Endodermal cell (in vitro differentiated cells): ENCODE measurements around the gene SHISA9. TPM values are rescaled to one million over a fixed set of nuclear protein-coding genes. Genes with fewer than 3 reads are reported as not detected.

ENCODE experiments used
- DNase-seq: peaks from one replicate; pipeline ENCODE4 v3.0.0-alpha.2; 2017
- H3K27ac ChIP-seq: 2 replicates; pipeline ENCODE4 v1.5.1; 2013; ENCODE audit warnings: mild to moderate bottlenecking, low read depth, low read length, moderate library complexity
- H3K27me3 ChIP-seq: 2 replicates; pipeline ENCODE4 v1.6.1; 2013; ENCODE audit warnings: mild to moderate bottlenecking, low read length, moderate library complexity; ENCODE audit not compliant: insufficient read depth, control insufficient read depth, poor library complexity, severe bottlenecking
- H3K36me3 ChIP-seq: 2 replicates; pipeline ENCODE4 v1.7.0; 2013; ENCODE audit warnings: mild to moderate bottlenecking, low read length, moderate library complexity; ENCODE audit not compliant: control insufficient read depth, insufficient read depth
- H3K4me1 ChIP-seq: one replicate; pipeline ENCODE4 v1.7.0; 2013; ENCODE audit warnings: low read length; ENCODE audit not compliant: control insufficient read depth, insufficient read depth
- H3K4me3 ChIP-seq: 2 replicates; pipeline ENCODE4 v1.5.1; 2013; ENCODE audit warnings: mild to moderate bottlenecking, low read length, moderate library complexity
- H3K9ac ChIP-seq: 2 replicates; pipeline ENCODE4 v1.6.1; 2013; ENCODE audit warnings: mild to moderate bottlenecking, low read length, moderate library complexity; ENCODE audit not compliant: poor library complexity, severe bottlenecking; ENCODE audit errors: extremely low read depth
- H3K9me3 ChIP-seq: 2 replicates; pipeline ENCODE4 v1.6.1; 2013; ENCODE audit warnings: mild to moderate bottlenecking, low read length, moderate library complexity; ENCODE audit not compliant: control insufficient read depth
- H3K27ac Mint-ChIP-seq: 2 replicates; pipeline ENCODE4 v1.8.0; 2020; ENCODE audit warnings: mixed read lengths
- H3K27me3 Mint-ChIP-seq: 2 replicates; pipeline ENCODE4 v1.8.0; 2021; ENCODE audit warnings: mild to moderate bottlenecking, mixed read lengths; ENCODE audit not compliant: insufficient read depth
- H3K36me3 Mint-ChIP-seq: 2 replicates; pipeline ENCODE4 v1.8.0; 2020; ENCODE audit warnings: low read depth, mixed read lengths
- H3K4me1 Mint-ChIP-seq: 2 replicates; pipeline ENCODE4 v1.8.0; 2020; ENCODE audit warnings: mixed read lengths
- H3K4me3 Mint-ChIP-seq: 2 replicates; pipeline ENCODE4 v1.8.0; 2020; ENCODE audit warnings: mild to moderate bottlenecking, moderate library complexity, mixed read lengths
- H3K9me3 Mint-ChIP-seq: 2 replicates; pipeline ENCODE4 v1.8.0; 2020; ENCODE audit warnings: mild to moderate bottlenecking, mixed read lengths
- CTCF ChIP-seq: fragments of 200-600 bp; sonication (generic); conservative IDR thresholded peaks from 2 replicates; pipeline ENCODE4 v1.5.0; 2021; ENCODE audit warnings: antibody characterized with exemption, mild to moderate bottlenecking
- WGBS, 2 experiments: methylation state at CpG; one replicate each; pipeline versions ENCODE4 v1.1.5 to v1.1.7; 2013; ENCODE audit warnings: missing lambda C conversion rate in 2 of 2, mixed read lengths in 1 of 2; ENCODE audit not compliant: insufficient coverage in 1 of 2, insufficient read length in 1 of 2; 5-methylcytosine and 5-hydroxymethylcytosine counted together
- total RNA-seq, 2 donors: library from RNA; stranded (reverse); fragmentation: NEBNext Ultra II Directional in 1 of 2; extraction: Animal tissue kit (Norgen Biotek cat#: 25700) in 1 of 2; gene quantifications; 2 replicates in 1 of 2; 3 replicates in 1 of 2; pipeline ENCODE4 v1.2.1, GENCODE V29; 2021

SHISA9 gene
- total RNA-seq, 2 donors from 2014 or later, result 5.2 to 27.8 TPM

- H3K4me3 Mint-ChIP-seq, result no peak overlapping the region
- 79 to 95% methylated on average over 2 to 3 of the region's 7 CpGs for WGBS, 2 experiments
Measured at GRCh38 chr16:12965274-12965804, 63.9 kb downstream of the SHISA9 start.

GRCh38 chr16:12971241-12971640, 69.8 kb downstream of the SHISA9 start:
- no peaks in the 10 kb centered on the region for H3K36me3 ChIP-seq
- H3K27me3 ChIP-seq, result no peaks in the 10 kb centered on the region
- no peaks in the 10 kb centered on the region for H3K4me1 ChIP-seq
- no peak overlapping the region for H3K9ac ChIP-seq
- 50 to 53% methylated on average over 1 to 2 of the region's 2 CpGs for WGBS, 2 experiments
- no peaks in the 10 kb centered on the region for H3K36me3 Mint-ChIP-seq
- peaks cover 1% of the 10 kb centered on the region for H3K9me3 Mint-ChIP-seq
- no peak overlapping the region for H3K4me3 Mint-ChIP-seq
- H3K4me1 Mint-ChIP-seq, result peaks cover under 1% of the 10 kb centered on the region
- TF ChIP-seq CTCF, result no peak
- H3K4me3 ChIP-seq, result no peak overlapping the region
- no peaks in the 10 kb centered on the region for H3K9me3 ChIP-seq
- no peaks in the 10 kb centered on the region for H3K27me3 Mint-ChIP-seq
- peak overlapping the region; percentile 48 for H3K27ac Mint-ChIP-seq
- DNase-seq, result peak; percentile 56
- no peak overlapping the region for H3K27ac ChIP-seq

More at GRCh38 chr16:12965274-12965804, 63.9 kb downstream of the SHISA9 start:
- Histone ChIP-seq H3K36me3 (no peaks in the 10 kb centered on the region), H3K27me3 (no peaks in the 10 kb centered on the region), H3K4me3 (no peak overlapping the region), H3K9me3 (peaks cover 11% of the 10 kb centered on the region), H3K9ac (no peak overlapping the region), H3K27ac (no peak overlapping the region), H3K4me1 (no peaks in the 10 kb centered on the region)
- Mint-ChIP-seq H3K4me1 (no peaks in the 10 kb centered on the region), H3K27me3 (peaks cover 2% of the 10 kb centered on the region), H3K36me3 (peaks cover 15% of the 10 kb centered on the region), H3K9me3 (peaks cover 17% of the 10 kb centered on the region), H3K27ac (no peak overlapping the region)
- DNase-seq, result no peak
- TF ChIP-seq CTCF, result no peak

GRCh38 chr16:12972246-12972645, 70.8 kb downstream of the SHISA9 start:
- H3K9ac ChIP-seq, result no peak overlapping the region
- no peaks in the 10 kb centered on the region for H3K27me3 ChIP-seq
- Mint-ChIP-seq H3K36me3 (no peaks in the 10 kb centered on the region), H3K27ac (no peak overlapping the region), H3K4me3 (no peak overlapping the region), H3K27me3 (no peaks in the 10 kb centered on the region), H3K4me1 (peaks cover 10% of the 10 kb centered on the region), H3K9me3 (no peaks in the 10 kb centered on the region)
- WGBS, 2 experiments, result 100% methylated on average over 2 of the region's 3 CpGs; no CpG with 5 or more reads in 1 of the 2 experiments
- H3K27ac ChIP-seq, result no peak overlapping the region
- no peak for DNase-seq
- H3K4me3 ChIP-seq, result no peak overlapping the region
- TF ChIP-seq CTCF, result no peak
- H3K36me3 ChIP-seq, result no peaks in the 10 kb centered on the region
- H3K4me1 ChIP-seq, result peaks cover 4% of the 10 kb centered on the region
- no peaks in the 10 kb centered on the region for H3K9me3 ChIP-seq
